ENCODE data around the gene STAT6. TPM values are rescaled to one million over a fixed set of nuclear protein-coding genes. Genes with fewer than 3 reads are reported as not detected.
A peak's percentile ranks its signal among the peaks of the same experiment; 100 is the strongest.
"Not testable (repeated sequence)": the region's sequence is repeated elsewhere in the genome, so short reads cannot be mapped to it uniquely, and the experiment has no call there.

The STAT6 gene
- total RNA-seq, 1 experiment from 2014 or later: 125 TPM

DNA sequence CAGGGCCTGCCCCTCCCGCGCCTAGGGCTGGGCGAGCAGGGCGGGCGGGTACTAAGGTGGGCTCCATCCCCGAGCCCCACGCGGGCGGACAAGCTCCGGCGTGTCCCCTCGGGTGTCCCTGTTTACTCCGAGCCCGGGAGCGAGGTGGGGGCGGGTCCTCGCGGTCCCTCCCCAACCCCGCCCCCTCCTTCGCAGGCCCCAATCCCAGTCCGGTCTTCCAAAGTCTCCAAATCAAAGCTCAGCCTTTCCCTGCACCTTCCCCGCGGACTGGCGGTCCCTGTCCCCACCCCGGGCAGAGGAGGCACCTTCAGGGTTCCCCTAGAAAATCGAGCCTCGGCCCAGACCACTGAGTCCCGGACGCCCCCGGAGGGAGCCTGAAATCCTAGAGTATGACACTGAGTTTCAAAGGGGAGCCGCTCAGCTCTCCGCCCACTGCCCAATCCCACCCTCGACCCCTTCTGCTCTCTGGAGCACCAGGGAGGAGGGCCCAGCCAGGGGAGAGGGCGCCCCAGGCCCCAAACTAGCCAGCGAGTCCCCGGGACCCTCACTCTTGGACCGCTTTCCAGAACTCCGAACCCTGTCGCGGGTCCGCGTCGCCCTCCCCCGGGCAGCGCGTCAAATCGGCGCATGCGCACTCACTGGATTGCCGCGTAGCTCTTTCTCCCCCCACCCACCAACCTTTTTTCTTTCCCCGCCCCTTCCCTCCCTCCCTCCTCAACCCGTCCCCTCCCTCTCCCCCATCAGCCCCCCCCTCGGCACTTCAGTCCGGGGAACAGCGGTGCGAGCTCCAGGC lies 16.8 kb upstream of the STAT6 start, which contains the start of gene LRP1:
Gene LRP1, plus strand, starts transcription at position 758 of the 793 bp plus-strand sequence. CDS start 482 bp downstream, outside the sequence.
- peak; percentile 77 for DNase-seq (ENCODE audit: low spot score)

DNA sequence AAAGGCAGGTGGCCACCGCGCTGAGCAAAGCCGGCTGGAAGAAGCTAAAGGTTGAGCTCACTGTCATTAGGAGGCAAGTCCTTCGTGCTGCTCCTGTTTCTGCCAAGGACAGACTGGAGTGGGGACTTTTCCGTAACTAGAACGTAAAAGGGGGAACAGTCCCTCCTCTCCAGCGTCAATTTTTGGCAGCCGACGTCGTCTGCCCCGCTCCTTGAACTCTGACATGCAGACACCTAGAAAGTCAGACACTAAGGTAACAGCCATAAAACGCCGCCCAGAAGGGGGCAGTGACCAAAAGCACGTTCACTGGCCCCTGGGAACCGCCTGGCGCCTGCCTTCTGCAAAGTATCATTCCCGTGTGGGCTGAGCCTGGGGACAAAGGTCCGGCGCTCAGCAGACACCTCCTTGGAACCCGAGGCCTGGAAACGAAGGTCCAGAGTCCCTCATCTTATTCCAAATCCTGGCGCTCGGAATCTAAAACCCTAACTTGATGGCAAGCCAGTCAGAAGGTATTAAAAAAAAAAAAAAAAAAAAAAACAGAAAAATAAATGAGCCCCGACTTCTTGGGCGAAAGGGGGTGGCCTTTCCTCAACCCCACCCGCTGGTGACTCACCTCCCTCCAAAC lies 16.1 kb upstream of the STAT6 start:
- peak; percentile 92 for DNase-seq (ENCODE audit: low spot score)

DNA sequence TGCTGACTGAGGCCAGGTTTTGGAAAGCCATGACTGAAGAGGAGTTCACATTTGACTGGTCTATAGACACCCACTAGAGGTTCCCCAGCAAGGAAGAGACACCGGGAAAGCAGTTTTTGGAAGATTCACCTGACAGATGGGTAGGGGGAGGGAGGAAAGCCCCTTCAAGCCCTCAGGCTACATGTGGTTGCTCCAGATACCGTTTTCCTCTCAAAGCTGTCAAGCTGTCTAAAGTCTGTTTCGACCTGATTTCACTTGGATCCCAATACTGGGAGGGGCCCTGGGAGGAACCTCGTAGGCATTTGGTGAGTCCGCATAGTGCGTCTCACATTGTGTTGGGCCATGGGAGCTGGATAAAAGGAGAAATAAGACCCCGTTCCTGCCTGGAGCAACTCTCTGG lies 15.4 kb upstream of the STAT6 start:
- no peak for DNase-seq (ENCODE audit: low spot score)

DNA sequence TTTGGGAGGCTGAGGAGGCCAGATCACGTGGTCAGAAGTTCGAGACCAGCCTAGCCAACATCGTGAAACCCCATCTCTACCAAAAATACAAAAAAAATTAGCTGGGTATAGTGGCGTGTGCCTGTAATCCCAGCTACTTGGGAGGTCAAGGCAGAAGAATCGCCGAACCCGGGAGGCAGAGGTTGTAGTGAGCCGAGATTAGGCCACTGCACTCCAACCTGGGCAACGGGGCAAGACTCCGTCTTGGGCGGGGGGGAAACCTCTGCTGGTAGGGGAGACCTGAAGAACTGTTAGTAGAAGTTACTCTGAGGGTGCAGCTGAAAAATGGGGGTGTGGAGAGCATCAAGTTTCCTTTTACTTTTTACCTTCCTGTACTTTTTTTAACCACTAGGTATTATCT lies 14.9 kb upstream of the STAT6 start:
- no peak for DNase-seq (ENCODE audit: low spot score)

DNA sequence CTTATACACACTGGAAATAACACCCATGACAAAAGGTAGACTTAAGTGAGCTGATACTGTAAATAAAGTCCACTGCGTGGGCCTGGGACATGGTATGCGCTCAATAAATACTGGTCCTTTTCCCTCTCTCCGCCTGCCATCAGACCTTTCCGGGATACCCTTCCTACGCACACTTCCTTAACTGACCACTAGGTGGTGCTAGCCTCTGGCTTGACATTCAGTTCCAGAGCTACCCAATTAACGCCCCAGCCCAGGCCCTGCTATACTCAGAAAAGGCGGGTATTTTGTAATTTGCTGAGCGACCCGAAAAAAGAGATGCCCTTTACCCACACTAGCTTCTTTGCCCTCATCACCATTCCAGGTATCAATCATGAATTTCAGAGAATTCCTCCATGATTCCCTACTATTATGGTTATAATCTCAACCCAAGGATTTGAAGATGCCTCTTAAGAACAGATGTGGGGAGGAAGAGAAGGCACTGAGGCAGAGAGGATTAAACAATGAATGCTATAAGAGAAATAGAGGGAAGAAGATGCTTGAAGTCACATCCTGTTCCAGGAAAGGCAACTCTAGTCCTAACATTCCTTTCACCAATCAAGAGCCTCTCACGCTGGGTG lies 13.2 kb upstream of the STAT6 start:
- DNase-seq (ENCODE audit: low spot score): peak; percentile 86

DNA sequence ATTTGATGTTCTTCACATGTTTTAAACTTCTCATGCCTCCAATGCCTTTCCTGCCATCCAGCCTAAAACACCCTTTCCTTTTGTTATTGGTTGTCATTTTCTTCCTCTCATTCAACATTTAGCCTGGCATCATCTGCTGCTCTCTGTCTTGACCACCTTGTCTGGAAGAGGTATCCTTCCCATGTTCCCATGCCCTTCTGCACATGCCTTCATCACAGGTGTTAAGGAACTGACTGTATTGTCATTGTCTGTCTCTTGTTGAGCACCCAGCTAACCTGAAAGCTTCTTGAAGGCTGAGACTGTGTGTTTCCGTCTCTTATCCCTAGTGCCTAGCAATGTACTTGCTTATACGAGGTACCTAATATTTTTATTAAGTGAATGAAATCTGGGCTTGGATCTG lies 12.7 kb upstream of the STAT6 start:
- DNase-seq (ENCODE audit: low spot score): no peak

DNA sequence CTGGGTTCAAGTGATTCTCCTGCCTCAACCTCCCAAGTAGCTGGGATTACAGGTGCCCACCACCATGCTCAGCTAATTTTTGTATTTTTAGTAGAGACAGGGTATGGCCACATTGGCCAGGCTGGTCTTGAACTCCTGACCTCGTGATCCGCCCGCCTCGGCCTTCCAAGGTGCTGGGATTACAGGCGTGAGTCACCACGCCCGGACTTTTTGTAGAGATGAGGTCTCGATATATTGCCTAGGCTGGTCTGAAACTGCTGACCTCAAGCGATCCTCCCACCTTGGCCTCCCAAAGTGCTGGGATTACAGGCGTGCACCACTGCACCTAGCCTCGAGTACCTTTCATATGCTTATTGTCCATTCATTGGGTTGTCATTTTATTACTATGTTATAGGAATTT lies 9.6 kb upstream of the STAT6 start:
- not testable (repeated sequence) for DNase-seq (ENCODE audit: low spot score)

DNA sequence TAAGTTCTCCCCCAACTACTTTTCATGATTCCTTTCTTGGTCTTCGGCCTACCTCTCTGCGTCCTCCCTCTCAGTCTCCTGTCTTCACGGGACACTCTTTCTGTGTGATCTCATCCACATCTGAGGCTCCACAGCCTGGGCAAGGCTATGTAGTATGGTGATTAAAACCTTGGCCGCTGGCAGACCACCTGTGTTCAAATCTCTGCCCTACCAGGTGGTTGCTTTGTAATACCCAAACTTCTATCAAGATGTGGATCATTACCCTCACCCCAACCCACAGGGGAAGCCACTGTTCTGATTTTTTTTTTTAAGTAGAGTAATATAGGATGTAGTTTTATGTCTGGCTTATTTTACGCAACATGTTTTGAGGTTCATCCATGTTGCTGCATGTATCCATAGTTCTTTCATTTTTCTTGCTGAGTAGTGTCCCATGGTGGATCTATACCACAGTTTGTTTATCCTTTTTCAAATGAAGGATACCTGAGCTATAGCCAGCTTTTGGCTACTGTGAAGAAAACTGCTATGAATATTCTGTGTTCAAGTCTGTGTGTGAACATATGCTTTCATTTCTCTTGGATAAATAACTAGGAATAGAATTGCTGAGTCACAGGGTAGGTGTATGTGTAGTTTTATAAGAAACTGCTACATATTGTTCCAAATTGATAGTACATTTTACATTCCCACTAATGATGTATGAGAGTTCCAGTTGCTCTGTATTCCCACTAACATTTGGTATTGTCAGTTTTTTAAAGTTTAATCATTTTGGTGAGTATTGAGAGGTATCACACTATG lies 8.3 kb upstream of the STAT6 start:
- DNase-seq (ENCODE audit: low spot score): no peak

DNA sequence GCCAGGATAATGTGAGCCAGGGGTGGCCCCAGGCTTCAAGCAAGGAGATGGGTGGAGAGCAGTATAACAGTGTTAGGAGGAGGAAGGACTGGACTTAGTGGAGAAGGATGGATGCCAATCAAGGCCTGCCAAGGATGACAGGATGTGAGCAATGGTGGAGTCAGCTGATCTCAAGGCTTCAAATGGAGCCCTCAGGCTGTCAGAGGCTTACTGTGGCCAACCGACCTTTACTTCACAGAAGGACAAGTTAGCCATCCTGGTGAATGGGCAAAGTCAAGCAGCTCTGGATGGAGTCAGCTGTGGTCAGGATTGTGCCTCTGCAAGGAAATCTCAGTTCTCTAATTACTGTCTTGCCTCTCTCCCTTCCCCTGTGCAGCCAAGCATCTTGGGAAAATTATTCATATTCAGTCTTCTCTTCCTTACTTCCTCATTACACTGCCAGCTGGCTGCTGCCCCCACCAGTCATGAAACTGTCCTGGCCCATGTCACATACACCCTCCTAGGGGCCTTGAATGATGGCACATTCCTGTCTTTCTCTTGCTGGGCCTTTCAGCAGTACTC lies 7.6 kb upstream of the STAT6 start:
- no peak for DNase-seq (ENCODE audit: low spot score)

DNA sequence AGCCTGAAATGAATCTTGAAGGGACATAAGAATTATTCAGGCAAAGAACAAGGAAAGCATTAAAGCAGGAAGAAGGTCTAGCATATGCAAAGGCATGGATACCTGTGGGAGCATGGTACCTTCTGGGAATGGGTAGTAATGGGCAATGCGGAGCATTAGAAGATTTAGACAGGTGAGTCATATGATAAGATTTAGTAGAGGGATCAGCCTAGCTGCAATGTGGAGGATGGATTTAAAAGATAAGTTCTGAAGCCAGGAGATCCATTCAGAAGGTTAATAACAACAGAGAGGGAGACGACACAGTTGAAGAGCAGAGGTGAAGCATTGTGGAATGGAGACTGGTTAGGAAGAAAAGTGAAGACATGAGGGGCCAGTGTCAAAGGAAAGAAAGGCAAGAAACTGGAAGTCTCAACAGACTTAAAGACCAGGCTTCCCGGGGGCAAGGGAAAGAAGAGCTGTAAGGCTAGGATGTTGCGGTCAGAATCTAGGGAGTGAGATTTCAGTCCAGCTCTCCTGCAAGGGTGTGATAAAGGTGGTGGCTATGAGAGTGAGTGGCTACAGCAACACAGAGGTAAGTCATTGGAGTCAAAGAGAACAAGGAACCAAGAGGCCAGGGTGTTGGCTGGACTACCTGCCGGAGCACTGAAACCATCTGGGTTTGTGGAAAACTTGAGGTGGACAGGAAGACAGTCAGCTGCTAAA lies 5.6 kb upstream of the STAT6 start:
- DNase-seq (ENCODE audit: low spot score): no peak

DNA sequence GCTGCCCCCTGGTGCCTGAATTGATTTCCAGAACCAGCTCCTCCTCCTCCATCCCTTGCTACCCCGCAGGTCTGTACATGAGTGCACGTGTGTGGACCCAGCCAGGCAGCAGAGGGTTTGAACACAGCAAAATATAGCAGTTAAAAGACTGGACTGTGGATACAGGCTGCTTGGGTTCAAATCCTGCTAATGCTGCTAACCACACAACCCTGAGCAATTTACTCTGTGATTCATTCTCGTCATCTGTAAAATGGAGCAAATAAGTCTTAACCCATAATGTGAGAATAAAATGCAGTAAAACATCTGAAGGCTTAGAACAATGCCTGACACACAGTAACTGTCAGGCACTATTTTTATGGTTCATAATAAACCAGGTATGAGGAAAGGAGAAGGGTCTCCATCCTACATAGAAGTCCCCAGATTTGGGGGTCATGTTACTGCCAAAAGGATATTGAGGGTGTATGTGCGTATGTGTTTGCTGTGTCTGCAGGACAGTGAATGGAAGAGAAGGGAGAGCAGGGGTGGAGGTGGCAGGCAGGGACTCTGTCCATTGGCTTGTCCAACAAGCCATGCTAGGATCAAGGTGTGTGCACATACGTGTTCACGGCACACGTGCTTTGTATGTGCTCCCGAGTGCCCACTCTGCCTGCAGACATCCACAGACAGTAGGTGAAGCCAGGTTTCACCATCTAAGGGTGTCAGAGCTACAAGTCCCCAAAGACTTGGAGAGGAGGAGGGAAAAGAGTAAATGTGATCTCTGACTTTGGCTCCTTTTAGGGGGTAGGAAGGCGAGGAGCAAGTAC lies 1.5 kb upstream of the STAT6 start:
- DNase-seq (ENCODE audit: low spot score): no peak

DNA sequence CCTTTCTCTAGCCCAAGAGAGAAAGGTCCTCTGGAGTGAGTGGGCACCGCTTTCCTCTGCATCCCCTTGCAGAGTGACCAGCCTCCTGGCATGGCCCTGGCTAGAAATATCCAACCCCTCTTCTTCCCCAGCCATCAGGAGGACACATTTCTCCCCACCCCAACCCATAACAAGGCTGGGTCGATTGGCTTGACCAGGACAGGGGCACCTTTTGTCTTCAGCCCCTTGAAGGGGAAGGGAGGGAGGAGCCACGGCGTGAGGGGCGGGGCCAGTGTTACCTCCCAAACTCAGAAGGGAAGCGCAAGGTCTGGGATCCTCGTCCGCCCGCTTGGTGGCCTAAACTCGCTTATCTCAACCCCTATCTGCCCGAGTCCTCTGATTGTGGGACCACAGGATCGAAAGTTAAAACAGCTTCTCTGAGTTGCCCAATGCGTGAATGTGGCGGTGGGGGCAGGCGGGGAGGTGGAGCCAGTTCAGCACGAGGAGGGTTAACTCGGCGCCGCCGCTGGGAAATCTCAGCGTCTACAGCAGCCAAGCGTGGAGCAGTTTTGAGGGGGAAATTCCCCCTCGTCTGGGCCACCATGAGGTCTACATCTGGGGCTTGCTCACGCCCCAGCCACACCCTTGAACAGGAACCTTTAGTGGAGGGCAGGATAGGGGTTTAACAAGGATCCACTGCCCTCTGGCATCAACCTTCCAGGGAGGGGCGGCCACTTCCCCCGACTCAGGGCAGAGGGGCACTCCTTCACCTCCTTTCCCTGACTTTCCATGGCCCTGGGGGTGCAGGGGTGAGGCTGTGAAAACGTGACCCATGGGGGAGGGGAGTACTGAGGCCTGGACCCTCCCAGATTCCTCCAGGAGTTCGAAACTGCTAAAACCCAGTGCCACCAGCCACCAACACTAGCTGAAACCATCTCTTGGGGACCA lies 795 bp downstream of the STAT6 start:
- DNase-seq (ENCODE audit: low spot score): peak; percentile 59

DNA sequence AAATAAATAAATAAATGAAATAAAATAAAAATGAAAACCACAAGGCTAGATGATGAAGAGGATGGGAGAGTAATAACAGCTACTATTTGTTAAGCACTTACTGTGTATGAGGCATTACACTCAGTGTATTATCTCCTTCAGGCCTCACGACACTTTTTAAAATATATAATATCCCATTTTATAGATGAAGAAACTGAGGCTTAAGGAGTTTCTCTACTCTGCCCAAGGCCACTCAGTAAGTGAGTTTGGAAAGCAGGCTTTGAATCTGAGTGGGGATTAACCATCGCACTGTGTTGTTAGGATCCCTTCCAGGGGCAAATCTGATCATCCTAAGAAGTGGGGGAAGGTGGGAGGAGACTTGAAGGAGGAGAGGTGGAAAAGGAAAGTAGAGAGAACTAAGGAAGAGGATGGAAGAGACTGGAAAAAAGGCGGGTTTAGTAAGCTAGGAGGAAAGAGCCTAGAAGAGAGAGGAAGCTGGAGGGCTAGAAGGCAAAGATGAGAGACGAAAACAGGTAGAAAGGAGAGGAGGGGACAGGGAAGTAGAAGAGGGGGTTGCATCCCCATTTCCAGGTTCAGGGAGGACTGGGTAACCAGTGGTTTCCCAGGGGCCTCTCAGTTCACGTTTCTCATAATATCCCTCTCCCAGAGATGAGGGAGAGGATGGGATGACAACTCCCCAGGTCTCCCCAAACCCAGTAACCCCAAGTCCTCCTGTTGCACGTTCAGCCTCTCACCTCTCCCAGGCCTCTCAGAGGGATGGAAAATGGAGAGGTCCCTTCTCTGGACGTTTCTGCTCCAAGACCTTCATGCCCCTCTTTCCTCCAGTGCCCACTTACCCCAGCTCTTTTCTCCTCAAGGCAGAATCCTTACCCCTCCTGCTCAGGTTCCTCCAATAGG lies 1.7 kb downstream of the STAT6 start:
- no peak for DNase-seq (ENCODE audit: low spot score)

DNA sequence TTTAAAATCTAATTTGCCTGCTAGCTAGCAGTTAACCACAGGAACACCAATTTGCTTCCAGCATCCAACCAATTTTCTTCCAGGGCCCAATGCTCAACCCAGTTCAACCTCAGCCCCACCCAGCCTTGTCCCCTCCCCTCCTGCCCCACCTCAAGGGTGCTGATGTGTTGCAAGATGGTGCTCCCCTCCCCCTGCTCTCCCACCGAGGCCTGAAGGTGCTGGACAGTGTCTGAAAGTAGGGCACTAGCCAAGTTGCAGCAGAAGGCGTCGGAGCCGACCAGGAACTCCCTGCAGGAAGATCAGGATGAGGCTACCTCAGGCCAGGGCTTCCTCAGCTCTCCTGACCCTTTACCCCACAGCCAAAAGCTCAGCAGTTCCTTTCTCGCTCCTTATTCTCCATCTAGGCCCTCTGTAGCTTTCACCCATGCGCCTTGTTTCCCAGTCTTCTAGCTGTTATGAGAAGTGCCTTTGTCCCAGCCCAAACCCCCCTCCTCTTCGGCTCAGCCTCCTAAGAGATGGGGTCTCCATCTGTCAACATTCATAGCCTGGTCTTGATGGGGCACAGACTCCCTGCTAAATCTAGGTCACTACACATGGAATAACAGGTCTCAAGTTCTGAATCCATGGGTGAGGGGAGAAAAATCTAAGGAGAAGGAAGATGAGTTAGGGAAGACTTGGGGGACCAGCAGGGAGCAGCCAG lies 3.6 kb downstream of the STAT6 start:
- DNase-seq (ENCODE audit: low spot score): no peak

DNA sequence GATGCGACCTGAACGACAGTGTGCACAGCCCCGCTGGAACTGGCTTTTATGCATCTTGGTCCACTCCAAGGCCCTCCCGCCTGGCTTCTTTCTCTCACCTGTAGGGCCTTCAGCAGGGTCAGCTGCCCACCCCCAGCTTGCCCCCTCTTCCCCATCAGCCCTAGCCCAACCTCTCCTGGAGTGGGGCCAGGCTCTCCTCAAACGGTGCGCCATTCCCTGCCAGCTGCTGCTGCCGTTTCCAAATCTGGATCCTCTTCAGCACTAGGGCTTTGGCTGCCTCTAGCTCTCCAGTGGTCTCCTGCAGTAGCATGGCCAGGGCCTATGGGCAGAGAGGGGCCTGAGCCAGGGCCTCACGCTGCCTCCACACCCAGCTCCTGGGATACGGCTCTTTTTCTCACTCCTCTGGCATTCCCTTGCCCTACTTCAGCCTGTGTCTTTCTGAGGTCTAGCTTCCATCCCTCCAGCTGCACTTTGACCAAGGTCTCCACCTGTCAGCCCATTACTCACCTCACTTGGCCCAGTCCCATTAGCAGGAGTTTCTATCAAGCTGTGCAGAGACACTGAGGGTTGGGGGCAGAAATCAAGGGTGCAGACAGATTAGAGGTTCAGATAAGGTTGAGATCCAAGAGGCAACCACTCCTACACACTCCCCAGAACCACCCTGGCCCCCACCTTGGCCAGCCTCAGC lies 5.0 kb downstream of the STAT6 start:
- DNase-seq (ENCODE audit: low spot score): no peak

DNA sequence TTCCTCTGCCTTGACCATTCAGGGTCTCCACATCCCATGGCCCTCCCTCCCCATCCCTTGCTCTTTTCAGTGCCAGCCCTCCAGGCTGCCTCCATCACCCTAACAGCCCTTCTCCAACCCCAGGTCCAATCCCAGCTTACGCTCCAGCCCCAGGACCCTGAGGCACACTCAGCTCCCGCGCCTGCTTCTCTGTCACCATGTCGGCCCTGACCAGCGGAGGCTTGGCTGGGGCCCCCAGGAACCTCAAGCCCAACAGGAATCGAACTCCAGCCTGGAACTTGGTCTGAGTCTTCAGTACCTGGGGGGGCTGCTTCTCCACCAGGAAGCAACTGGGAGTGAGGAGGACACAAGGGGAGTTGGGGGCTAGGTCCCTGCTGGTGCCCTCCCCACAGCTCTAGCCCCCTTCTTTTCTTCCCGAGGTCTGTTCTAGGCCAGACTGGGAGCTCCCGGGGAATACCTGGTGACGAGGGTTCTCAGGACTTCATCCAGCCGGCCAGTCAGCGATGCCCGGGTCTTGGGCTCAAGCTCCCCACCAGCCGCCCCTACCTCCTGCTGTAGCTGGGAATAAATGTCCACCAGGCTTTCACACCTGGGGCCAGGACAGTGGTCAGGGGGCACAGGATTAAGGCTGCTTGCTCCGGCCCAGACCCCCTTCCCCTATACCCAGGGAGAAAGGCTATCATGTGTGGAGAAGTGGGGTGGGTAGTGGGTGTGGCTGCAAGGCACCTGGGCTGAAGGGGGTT lies 6.0 kb downstream of the STAT6 start:
- DNase-seq (ENCODE audit: low spot score): no peak
